Astrocyte of the spinal cord (primary cell): ENCODE results near the gene ZNF598.

Source experiments
- DNase-seq: peaks from one replicate; pipeline ENCODE4 v3.0.0; 2011; ENCODE audit warnings: low read depth, low spot score
- H3K4me3 ChIP-seq: 2 replicates; pipeline ENCODE4 v1.5.1; 2011; ENCODE audit warnings: low read depth, mild to moderate bottlenecking, low read length, moderate library complexity
- CTCF ChIP-seq: IDR thresholded peaks from 2 replicates; pipeline ENCODE4 v1.5.1; 2012; ENCODE audit warnings: low read depth, mild to moderate bottlenecking, low read length, inconsistent platforms
- in situ Hi-C: cut with HindIII; loops from 2 replicates; pipeline ENCODE4 v1.10.0; 2017; ENCODE audit warnings: low sequenced_read_pairs

ZNF598 gene

DNA sequence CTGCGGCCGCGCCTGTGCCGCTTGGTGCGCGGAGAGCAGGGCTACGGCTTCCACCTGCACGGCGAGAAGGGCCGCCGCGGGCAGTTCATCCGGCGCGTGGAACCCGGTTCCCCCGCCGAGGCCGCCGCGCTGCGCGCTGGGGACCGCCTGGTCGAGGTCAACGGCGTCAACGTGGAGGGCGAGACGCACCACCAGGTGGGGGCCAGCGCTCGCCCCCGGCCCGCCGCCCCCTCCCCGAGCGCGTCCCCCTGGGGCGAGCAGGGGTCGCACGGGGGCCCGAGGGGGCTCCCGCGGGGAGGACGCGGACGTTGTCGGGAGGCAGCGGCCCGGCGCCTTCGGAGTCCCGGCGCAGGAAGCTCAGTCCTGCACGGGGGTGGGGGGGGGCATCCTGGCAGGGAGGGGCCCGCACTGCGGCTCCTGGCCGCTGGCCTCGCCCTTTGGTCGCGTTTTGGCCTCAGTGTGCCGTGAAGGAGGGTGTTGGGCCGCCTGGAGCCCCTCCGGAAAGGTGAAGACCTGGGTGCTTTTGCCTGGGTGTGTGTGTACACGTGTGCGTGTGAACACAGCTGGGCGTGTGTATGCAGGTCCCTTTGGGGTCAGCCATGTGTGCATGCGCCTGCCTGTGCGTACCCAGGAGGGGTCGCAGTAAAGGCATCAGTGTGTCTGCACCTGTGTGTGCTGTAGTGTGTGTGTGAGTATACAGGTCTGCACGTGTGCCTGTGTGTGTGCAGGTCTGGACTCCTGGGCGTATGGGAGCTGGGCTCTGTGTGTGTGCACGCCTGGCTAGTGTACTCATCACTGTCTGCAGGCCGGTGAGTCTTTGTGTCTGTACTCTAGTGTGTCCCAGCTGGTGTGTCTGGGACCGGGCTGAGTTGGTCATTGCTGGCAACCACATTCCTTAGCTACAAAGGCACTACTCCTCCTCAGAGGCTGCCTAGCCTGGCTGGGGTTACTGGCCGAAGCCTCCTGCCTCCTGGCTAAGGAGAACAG is 17.7 kb upstream of the ZNF598 start:
- H3K4me3 ChIP-seq = peak overlapping the region; percentile 61
- no peak for TF ChIP-seq CTCF
- in situ Hi-C loops = no loop called here
- no peak for DNase-seq

- TF ChIP-seq CTCF = no peak
- in situ Hi-C loops = no loop called here
- no peak for DNase-seq
- H3K4me3 ChIP-seq = peak within 1 kb of the TSS; percentile 61
These were observed 16.9 kb upstream of the ZNF598 start, which contains the start of gene NHERF2 for GRCh38 chr16:2026461-2027023. NHERF2 (plus strand) TSS chr16:2026902; CDS start chr16:2027006, 104 bp downstream.

DNA sequence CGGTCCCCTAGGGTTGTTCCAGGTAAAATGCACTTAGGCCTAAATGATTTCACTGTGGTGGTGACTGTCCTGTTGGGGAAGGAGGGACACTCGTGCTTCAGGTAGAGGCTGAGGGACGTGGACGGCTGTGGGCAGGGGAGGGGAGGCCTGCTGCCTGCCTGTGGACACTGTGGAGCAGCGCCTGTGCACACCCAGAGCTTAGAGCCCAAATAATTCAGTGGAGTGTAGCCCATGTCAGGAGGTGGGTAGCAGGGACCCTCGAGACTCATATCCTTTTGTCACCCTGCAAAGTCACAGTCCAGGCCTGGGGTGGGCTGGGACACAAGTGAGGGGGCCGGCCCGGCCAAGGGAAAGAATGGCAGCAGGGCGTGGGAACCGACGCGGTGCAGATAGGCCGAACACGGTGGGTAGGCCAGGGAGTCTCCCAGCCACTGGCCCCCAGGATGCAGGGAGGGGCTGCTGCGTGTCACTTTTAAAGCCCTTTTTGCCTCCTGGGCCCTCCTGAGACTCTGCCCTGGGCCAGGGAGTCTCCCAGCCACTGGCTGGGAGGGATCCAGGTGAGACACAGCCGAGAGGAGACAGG is 16.3 kb upstream of the ZNF598 start:
- no peak overlapping the region for H3K4me3 ChIP-seq
- in situ Hi-C loops = no loop called here
- no peak for DNase-seq
- no peak for TF ChIP-seq CTCF

GRCh38 chr16:2025251-2025650 is 15.6 kb upstream of the ZNF598 start:
- H3K4me3 ChIP-seq = no peak overlapping the region
- DNase-seq = no peak
- no peak for TF ChIP-seq CTCF
- in situ Hi-C loops = no loop called here

GRCh38 chr16:2024032-2024420 is 14.4 kb upstream of the ZNF598 start:
- DNase-seq = no peak
- in situ Hi-C loops = no loop called here
- no peak overlapping the region for H3K4me3 ChIP-seq
- no peak for TF ChIP-seq CTCF

DNA sequence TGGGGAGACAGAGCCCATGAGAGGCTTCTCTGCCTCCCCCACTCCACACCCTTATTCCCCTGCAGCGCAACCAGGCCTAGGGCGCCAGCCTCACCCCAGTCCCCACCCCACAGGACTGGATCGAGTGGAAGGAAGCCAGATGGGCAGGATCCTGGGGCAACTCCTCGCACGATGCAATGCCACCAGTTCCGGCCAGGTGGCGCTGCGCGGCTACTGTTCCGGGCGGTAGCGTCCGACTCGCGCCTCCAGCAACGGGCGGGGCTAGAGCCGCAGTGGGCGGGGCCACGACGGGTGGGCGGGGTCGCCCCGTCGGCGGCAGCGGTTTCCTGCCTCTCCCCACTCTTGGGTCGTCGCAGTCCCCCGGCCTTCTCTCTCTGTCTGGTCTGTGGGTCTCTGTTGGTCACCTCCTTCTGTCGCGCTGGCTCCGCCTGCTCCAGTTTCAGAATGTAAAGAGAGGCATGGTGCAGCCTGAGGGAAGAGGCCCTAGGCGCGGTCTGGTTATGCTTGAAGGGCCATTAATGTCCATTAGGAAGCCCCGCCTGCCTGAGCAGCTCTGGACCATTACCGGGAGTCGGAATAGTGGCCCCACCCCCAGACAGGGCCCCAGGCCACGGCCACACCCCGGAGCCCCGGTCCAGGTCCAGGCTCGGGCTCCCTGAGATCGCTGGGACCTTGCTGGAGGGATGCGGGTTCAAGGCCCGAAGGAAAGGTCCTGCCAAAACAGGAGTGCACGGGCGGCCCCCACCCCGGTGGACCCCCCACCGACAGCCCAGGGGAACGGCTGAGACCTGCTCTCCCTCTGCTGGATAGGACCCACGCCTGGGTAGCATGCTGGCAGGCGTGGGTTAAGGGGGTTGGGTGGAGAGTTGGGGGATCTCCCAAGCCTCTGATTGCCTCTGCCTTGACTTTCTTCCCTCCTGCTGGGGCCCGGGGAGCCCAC is 13.7 kb upstream of the ZNF598 start:
- peak; percentile 93 for TF ChIP-seq CTCF
- peak; percentile 83 for DNase-seq
- H3K4me3 ChIP-seq = peak overlapping the region; percentile 34
- in situ Hi-C loops = no loop called here
